ENCODE measurements around the gene RNF14.

RNF14 gene

DNA sequence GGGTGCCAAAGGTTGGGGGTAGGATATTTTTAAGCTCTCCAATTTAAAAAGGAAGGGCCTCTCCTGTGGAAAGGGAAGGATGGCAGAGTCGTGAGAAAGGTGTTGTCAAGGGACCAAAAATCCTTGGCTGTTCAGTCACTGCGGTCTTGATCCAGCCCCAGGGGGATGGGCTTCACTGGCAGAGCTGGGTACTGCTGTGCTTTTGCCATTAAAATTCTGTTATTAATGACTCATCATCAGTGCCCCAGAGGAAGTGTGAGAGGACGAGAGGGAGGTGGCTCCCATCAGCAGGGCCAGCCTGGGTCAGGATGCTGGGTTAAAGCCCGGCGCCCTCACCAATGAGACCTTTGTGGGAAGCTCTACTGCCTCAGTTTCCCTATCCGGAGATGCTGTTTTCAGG lies 27.6 kb upstream of the RNF14 start:
- DNase-seq (ENCODE audit: insufficient read length, low spot score): no peak
- TF ChIP-seq, protein P1, sequence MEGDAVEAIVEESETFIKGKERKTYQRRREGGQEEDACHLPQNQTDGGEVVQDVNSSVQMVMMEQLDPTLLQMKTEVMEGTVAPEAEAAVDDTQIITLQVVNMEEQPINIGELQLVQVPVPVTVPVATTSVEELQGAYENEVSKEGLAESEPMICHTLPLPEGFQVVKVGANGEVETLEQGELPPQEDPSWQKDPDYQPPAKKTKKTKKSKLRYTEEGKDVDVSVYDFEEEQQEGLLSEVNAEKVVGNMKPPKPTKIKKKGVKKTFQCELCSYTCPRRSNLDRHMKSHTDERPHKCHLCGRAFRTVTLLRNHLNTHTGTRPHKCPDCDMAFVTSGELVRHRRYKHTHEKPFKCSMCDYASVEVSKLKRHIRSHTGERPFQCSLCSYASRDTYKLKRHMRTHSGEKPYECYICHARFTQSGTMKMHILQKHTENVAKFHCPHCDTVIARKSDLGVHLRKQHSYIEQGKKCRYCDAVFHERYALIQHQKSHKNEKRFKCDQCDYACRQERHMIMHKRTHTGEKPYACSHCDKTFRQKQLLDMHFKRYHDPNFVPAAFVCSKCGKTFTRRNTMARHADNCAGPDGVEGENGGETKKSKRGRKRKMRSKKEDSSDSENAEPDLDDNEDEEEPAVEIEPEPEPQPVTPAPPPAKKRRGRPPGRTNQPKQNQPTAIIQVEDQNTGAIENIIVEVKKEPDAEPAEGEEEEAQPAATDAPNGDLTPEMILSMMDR (IDR thresholded peaks at IDR 0.05; ENCODE audit: insufficient read depth, missing control alignments): no peak
- FAIRE-seq: no peak

DNA sequence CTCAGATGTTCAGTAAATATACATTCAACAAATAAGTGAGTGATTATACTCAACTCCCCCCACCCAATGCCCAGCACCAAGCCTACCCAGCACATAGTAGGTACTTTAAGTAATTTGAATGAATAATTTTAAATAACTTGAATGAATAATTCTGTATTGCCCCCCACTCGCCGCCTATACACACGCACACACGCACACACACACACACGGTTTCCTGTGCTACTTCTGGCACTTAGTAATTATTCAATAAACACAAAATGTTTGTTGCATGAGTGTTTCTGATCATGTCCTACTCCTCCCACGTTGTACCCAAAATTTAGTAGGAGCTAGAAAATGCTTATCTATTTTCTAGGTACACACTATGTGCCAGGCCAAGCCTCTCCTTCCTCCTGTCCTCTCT lies 27.1 kb upstream of the RNF14 start:
- no peak for FAIRE-seq
- TF ChIP-seq, protein P1 (IDR thresholded peaks at IDR 0.05; ENCODE audit: insufficient read depth, missing control alignments): no peak

DNA sequence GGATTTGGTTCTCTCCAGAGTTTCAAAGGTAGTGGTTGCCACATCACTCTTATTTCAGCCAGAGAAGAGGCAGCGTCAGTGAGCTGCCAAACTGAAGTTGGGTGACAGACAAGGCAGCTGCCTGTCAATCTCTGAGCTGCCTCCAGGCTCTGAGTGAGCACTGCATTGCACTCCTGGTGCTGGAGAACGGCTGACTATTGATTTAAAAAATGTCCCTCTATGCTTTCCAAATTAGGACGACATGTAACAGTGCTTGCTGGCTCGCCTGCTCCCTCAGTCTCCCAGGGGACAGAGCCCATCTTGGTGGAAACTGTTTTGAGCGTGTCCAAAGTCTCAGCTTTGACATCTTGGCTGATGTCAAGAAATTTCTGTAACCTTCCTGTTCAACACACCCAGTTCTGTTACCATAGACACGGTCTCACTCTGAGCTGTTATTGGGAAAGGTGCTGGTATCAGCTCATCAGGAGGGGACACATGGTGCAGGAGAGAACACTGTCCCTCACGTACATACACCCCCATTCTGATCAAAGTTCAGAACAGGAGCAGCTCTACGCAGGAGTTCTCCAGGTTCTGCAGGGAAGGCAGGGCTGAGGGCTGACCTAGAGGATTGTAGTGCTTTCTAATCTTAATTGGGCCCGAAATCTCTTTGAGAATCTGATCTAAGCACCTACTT lies 26.6 kb upstream of the RNF14 start:
- TF ChIP-seq, protein P1 (IDR thresholded peaks at IDR 0.05; ENCODE audit: insufficient read depth, missing control alignments): no peak
- FAIRE-seq: no peak
- no peak for DNase-seq (ENCODE audit: insufficient read length, low spot score)

More for the DNA sequence above, 27.1 kb upstream of the RNF14 start:
- DNase-seq (ENCODE audit: insufficient read length, low spot score): no peak

DNA sequence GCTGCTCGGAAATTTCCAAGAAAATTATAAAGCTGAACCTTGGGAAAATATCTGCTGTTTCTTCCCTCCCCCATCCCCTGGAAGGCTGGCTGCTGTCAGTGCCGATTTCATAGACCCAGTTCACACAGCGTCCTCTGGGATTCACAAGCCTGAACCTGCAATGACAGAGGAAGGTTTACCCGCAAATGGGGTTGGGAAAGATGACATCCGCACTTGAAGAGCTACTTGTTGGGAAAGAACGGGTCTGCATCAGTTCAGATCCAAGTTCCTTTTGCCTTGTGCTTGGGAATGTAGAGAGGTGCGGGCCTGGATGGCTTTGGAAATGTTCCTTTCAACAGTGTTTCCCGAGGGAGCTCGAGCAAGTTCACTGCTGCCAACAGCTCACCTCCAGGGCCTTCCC lies 24.8 kb upstream of the RNF14 start:
- DNase-seq (ENCODE audit: insufficient read length, low spot score) (no peak), FAIRE-seq (no peak)
- TF ChIP-seq, protein P1 (IDR thresholded peaks at IDR 0.05; ENCODE audit: insufficient read depth, missing control alignments): no peak

DNA sequence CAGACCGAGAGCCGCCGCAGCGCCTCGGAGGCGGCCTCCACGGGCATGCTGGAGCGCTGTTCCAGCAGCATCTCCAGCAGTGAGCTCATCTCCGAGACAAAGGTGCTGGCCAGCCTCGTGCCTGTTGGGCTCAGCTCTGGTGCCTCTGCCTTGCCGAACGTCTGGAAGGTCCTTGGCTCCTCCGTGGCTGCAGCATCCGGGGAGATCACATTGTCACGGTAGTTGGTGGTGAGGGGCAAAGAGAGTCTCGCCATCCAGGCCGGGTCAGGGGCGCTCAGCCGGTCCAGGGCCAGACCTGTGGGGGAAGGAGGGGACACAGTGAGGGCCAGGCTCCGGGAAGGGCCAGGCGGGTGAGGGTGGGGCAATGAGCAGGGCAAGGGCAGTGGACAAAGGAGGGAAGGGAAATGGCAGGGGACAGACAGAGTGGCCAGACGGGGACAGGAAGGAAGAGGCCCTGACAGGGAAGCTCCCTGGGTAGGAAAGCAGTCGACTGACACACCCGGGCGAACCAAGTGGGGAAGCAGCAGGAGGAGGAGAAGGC lies 23.3 kb upstream of the RNF14 start:
- TF ChIP-seq, protein P1 (IDR thresholded peaks at IDR 0.05; ENCODE audit: insufficient read depth, missing control alignments): no peak
- FAIRE-seq (no peak), DNase-seq (ENCODE audit: insufficient read length, low spot score) (no peak)

DNA sequence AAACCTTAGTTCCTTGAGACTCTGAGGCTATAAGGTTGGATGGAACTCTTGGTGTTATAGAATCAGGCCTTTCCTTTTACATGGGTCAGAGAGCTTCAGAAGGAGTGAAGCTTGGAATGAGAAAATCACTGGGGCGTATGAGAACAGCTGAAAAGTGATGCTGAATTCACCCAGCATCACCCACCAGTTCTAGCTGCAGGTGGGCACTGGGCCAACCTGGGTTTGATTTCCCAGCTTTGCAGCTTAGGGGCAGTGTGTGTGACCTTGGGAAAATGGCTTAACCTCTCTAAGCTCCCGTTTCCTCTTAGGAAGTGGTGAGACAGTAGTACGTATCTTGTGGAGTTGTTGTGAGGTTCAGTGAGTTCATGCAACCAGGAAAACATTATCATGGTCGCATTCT lies 21.6 kb upstream of the RNF14 start:
- FAIRE-seq (no peak), DNase-seq (ENCODE audit: insufficient read length, low spot score) (no peak)
- TF ChIP-seq, protein P1 (IDR thresholded peaks at IDR 0.05; ENCODE audit: insufficient read depth, missing control alignments): no peak

DNA sequence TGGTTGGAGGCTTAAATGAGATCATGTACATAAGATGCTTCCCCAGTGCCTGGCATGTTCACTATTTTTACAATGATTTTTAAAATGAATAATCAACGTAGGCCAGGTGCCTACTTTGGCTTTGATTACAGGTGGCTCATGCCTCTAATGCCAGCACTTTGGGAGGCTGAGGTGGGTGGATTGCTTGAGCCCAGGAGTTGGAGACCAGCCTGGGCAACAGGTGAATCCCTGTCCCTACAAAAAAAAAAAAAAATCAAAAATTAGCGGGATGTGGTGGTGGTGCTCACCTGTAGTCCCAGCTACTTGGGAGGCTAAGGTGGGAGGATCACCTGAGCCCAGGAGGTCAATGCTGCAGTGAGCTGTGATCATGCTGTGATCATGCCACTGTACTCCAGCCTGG lies 20.1 kb upstream of the RNF14 start:
- TF ChIP-seq, protein P1 (IDR thresholded peaks at IDR 0.05; ENCODE audit: insufficient read depth, missing control alignments): no peak
- FAIRE-seq (no peak), DNase-seq (ENCODE audit: insufficient read length, low spot score) (no peak)

Data from D721Med (cell line).